ENCODE measurements around the gene ABCC11.

The ABCC11 gene

GRCh38 chr16:48157302-48157701 lies 90.0 kb downstream of the ABCC11 start:
- DNase-seq = no peak

GRCh38 chr16:48156790-48157209 lies 90.5 kb downstream of the ABCC11 start:
- peak; percentile 54 for DNase-seq

GRCh38 chr16:48155926-48156789 lies 91.2 kb downstream of the ABCC11 start, which contains the start of gene ABCC12:
Gene ABCC12 (minus strand): TSS chr16:48155993. CDS start chr16:48146424, 9,569 bp downstream.
- DNase-seq = no peak

GRCh38 chr16:48153774-48154173 lies 93.6 kb downstream of the ABCC11 start:
- DNase-seq = no peak

GRCh38 chr16:48152226-48152625 lies 95.1 kb downstream of the ABCC11 start:
- DNase-seq = no peak

- DNase-seq = no peak
These were observed 96.6 kb downstream of the ABCC11 start for GRCh38 chr16:48150707-48151106.

- DNase-seq = no peak
These were observed 100.6 kb downstream of the ABCC11 start for GRCh38 chr16:48146710-48147109.

DNA sequence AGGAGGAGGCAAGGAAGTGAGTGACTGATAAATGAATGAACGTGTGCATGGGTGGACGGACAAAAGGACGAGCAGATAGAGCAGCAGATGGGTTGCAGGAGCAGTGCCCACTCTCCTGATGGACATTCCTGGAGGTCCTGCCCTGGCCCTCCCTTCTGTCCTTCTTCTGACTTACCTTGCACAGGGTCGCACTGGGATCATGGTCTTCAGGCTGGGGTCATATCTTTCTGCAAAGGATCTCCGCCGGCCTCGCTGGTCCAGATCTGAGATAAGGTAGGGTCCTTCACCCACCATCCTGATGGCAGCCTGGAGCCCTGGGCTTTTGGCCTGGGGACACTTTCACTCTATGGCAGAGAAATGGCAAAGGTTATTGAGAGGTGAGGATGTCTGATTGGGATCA lies 101.2 kb downstream of the ABCC11 start:
- no peak for DNase-seq

GRCh38 chr16:48143812-48144368 lies 103.4 kb downstream of the ABCC11 start:
- no peak for DNase-seq

DNA sequence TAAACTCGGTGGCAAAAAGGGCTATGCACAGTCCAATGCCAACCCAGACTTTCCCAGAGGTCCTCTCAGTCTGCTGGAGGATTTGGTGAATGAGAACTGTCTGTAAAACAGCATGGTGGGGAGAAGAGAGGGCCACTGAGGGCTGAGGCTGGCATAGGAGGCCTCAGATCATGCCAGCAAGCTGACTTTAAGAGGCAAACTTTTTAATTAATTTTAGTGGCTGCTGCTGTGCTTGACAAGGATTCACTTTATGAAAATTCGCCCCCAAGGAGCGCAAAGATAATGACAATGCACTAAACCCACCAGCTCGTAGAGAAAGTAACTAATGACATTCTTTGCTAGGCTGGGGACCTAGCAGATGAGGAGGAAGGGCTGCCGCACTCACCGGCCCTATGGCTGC lies 106.5 kb downstream of the ABCC11 start:
- DNase-seq = no peak

- no peak for DNase-seq
These were observed 107.8 kb downstream of the ABCC11 start for GRCh38 chr16:48139517-48139916.

- no peak for DNase-seq
These were observed 108.8 kb downstream of the ABCC11 start for GRCh38 chr16:48138543-48138942.

DNA sequence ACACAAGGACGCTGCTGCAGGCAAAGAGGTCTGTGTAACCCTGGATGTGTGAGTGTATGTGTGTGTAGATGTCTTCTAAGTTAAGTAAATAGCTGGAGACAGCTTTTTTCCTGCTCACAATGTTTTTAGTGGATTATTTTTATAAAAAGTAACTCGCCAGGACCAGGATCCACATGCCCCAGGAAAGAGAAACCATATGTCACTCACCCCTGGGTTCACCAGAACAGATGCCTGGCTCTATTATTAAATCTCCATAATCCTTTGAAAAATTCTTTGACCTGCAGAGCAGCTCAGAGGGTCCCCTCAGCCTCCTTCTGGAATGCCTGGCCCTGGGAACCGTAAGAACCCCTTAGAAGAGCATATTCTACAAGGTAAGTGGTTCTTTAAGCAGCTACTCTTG lies 109.5 kb downstream of the ABCC11 start:
- no peak for DNase-seq

DNA sequence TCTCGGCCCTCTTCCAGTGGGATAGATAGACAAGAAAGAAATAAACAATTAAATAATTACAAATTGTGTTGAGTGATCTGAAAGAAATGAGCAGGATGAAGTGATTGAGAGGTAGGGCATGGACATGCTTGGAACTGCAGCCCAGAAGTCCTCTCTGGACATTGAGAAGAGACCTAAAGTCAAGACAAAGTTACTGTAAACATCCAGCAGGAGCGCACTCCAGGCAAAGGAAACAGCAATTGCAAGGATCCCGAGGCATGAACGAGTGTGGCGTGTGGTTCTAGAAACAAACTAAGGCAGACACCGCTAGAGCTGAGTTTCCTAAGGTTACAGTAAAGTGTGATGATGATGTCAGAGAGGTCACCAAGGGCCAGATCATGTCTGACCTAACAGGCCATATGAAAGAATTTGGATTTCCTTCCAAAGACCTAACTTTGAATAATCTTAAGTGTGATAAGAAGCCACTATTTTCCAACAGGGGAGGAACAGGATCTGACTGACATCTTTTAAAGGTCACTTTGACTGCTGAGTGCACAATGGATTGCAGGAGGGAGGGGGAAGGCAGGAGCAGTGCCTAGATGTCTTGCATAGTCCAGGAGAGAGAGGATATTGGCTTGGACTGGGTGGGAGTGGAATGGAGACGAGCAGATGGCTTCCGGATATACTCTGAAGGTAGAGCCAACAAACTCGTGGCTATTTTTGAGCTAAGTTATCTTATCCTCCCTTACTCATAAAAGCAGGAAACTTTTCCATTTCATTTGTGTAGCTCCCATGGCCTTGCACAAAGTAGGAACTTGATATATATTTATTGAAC lies 110.6 kb downstream of the ABCC11 start:
- no peak for DNase-seq

DNA sequence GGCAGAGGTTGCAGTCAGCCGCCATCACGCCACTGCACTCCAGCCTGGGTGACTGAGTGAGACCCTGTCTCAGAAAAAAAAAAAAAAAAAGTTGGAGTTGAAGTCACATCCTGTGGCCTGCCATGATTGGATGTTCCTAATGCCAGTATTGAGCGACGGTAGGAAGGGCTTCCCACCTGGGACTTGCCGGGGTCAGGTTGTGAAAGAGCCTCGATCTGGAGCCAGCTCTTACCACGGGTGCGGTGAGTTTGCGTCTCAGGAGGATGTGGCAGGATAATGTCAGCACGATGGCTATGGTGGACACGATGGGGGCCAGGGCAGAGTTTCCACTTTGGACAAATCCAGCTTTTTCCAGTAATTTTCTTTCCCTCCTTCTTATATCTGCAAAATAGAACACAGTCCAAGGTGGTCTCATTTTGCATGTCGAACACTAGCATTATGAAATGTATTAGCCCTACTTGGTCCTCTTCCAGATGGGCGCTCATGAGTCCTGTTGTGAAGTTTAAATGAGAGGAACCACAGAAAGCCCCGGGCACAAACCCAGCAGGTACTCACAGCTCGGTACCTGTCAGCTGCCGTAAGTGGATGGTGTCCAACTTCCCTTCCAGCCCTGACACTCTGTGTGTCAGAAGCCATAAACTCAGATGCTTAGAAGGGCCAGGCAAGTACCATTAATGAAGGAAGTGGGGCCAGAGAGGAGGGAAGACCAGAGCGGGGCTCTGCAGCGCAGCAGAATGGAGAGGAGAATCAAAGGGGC lies 113.7 kb downstream of the ABCC11 start:
- DNase-seq = no peak

GRCh38 chr16:48132696-48133095 lies 114.6 kb downstream of the ABCC11 start:
- no peak for DNase-seq

DNA sequence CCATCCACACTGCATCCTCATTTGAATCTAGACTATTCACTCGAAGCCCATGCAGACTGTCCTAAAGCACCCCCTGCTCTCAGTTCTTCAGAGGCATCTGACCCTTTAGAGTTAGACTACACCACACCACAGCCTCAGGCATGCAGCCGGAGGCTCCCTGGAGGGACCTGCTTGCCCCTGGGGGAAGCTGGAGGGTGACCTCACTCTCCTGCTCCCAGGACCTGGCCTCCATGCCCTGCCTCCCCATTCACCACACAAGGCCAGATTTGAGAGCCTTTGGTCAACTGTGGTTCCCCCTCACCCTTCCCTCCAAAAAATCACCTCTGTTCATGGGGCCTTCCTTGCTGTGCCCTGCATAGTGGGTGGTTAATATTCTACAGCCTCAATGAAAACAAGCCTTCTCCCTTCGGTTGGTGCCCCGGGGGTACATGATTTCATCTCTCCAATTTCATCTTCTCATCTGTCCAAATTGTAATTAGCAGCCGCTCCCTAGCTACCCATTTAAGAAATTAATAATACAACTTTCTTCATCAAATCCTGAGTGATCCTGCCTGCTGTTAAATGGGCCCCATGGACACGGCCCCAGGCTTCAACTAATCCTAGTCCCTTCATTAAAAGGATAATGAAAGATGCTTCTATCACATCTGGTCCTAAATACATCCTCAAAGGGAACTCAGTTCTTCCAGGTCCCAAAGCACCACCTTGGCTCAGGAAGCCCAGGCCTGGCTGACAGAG lies 116.0 kb downstream of the ABCC11 start:
- DNase-seq = no peak

DNA sequence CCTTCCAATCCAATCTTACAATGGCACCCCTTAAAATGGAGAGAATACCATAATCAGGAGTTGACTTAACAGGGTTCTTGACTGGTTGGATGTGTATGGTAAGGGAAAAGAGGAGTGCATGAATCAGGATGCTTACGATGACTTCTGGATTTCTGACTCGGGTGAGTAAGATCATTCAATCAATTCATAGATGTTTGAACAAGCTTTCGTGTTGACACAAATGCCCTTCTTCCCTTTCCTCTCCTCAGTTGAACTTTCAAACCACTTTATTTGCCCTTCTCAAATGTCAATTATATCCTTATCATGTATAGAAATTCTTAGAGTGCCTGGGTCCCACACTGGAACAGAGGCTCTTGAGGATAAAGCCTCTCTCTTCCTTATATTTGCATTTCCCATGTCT lies 117.4 kb downstream of the ABCC11 start:
- DNase-seq = no peak

DNA sequence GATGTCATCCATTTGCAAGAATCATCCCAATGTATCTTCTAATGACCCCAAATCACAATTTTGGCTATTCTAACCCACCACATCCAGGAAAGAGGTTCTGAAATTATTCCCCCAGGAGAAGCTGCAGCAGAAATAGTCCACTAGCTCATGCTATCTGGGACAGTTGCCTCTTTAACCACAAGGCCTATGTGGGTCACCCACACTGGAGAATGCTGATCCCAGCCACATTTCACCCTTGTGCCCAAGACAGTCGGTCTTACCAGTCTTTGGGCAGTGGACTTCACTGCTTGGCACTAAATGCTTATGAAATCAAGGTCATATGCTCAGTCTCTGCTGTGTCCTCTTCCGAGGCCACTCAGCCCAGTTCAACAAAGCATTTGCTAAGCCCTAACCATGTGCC lies 118.6 kb downstream of the ABCC11 start:
- no peak for DNase-seq

DNA sequence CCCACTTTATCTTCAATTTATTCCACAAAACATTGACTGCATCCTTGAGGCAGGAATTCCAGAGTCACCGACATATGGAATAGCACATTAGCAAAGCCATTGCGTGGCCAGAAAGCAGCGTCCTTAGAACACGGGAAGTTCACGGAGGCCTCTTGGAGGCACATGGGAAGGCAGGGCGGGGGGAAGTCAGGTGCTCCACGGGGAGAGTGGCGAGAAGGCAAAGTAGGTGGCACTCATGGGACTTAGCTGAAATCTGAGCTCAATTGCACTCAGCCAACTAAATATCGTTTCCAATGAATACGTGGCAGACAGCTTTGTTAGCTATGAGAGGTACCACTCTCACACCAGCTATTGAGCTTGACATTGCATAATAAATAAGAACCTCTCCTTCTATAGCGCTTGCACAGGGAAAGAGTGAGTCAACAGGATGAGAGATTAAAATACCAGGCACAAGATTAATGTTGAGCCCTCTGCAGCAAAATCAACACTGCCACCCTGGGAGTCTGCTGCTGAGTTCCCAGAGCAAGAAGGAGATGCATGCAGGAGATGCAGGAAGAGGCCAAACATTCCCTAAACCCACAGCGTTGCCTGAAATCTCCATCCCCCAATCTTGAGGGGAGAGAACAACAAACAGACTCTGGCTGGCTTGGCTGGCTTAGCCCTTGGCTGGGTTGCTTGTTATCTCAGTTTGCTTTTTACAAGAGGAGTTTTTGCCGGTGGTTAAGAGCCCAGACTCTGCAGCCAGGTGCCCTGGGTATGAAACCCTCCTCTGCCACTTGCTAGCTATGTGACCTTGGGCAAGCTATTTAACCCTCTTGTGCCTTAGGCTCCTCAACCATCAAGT lies 120.3 kb downstream of the ABCC11 start:
- no peak for DNase-seq

DNA sequence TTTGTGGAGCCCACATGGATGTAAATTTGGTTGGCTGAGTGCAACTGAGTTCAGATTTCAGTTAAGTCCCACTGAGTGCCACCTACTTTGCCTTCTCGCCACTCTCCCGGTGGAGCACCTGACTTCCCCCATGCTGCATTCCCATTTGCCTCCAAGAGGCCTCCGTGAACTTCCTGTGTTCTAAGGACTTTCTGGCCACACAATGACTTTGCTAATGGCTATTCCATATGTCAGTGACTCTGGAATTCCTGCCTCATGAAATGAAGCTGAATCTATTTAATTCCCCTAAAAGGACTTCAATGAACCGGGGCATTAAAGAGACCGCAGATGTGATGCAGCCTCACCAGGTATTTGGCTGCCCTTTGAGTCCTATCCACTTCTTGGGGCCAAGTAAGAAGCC lies 121.5 kb downstream of the ABCC11 start:
- no peak for DNase-seq
